H7 (cell line): ENCODE measurements around the gene CDC37L1. TPM values are rescaled to one million over a fixed set of nuclear protein-coding genes. Genes with fewer than 3 reads are reported as not detected.

Experiments
- DNase-seq: peaks from one replicate; pipeline ENCODE4 v3.0.0; 2012
- H3K27me3 ChIP-seq: 2 replicates; pipeline ENCODE4 v1.6.0; 2011; ENCODE audit warnings: mild to moderate bottlenecking, low read length; ENCODE audit not compliant: control insufficient read depth, insufficient read depth
- H3K36me3 ChIP-seq: replicated peaks from 2 replicates; pipeline ENCODE4 v1.5.1; 2011; ENCODE audit warnings: low read length; ENCODE audit not compliant: control insufficient read depth, insufficient read depth
- H3K4me3 ChIP-seq: 2 replicates; pipeline ENCODE4 v1.5.1; 2011; ENCODE audit warnings: low read depth, mild to moderate bottlenecking, control low read depth, low read length, moderate library complexity; ENCODE audit not compliant: insufficient read depth
- total RNA-seq: library from RNA; depleted of rRNA; stranded (reverse); fragments of >200 nt; shearing (Covaris generic); gene quantifications from 2 replicates; pipeline ENCODE4 v1.2.3, GENCODE V29; 2014

Gene CDC37L1
- total RNA-seq, 1 experiment from 2014 or later = 18.8 TPM

DNA sequence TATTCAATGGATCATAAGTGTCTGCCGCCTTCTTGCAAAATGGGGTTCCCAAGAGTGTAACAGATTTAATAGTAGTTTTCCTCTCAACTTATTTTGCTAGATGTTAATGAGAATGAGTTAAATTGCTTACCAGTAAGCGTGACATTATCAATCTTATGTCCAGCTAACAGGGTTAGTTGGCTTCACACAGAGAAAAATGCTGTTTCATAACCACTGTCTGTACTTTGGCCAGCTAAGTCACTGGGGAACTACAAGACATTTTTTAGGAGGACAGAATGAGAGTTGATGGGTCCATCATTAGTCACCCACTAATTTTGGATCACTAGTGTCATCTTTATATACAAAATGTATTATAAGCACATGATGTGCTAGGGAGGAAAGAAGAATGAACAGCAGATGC is 1.4 kb downstream of the CDC37L1 start:
- peaks cover under 1% of the 10 kb centered on the region for H3K36me3 ChIP-seq
- no peaks in the 10 kb centered on the region for H3K27me3 ChIP-seq
- no peak for DNase-seq
- H3K4me3 ChIP-seq = no peak overlapping the region

DNA sequence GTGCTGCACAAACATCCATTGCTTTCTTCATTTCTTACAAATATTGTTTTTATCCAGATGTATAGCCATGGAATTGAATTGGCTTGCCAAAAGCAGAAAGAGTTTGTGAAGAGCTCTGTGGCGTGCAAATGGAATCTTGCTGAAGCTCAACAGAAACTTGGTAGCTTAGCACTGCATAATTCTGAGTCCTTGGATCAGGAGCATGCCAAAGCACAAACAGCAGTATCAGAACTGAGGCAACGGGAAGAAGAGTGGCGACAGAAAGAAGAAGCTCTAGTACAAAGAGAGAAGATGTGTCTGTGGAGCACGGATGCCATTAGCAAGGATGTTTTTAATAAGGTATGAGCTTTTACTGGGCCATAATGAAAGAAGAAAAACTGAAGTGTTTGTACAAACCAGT is 5.5 kb downstream of the CDC37L1 start:
- no peaks in the 10 kb centered on the region for H3K27me3 ChIP-seq
- H3K36me3 ChIP-seq = peaks cover 4% of the 10 kb centered on the region
- H3K4me3 ChIP-seq = no peak overlapping the region
- DNase-seq = no peak

DNA sequence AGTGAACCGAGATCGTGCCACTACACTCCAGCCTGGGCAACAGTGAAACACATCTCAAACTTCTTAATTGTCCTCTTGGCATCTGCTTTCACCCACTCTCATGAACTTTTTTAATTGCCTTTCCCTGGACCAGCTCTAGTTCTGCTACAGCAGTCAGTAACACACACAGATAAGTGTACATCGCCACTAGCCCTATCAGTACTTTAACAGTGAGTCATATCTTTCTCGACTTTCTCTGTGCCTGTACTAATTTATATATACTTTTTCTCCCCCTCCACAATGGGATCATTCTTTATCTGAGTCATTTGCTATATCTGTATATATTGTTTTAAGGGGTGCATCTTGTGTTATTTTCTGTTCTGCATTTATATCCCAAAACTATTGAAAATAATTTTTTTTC is 6.7 kb downstream of the CDC37L1 start:
- no peaks in the 10 kb centered on the region for H3K27me3 ChIP-seq
- no peak overlapping the region for H3K4me3 ChIP-seq
- no peak for DNase-seq
- H3K36me3 ChIP-seq = peaks cover 4% of the 10 kb centered on the region

DNA sequence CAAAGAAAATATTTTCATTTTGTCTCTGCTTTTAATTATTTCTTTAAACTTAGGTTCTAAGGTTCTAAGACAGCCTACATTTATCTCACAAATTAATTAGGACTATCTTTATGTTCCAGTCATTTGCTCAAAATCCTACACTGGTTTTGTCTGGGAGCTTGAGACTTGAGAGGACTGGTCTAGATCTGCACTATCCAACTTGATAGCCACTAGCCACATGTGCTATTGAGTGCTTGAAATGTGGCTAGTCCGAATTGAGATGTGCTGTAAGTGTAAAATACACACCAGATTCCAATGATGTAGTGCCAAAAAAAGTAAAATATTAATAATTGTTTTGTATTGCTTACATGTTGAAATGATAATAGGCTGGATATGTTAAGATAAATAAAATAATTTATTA is 7.2 kb downstream of the CDC37L1 start:
- H3K36me3 ChIP-seq = peaks cover 4% of the 10 kb centered on the region
- H3K4me3 ChIP-seq = no peak overlapping the region
- no peak for DNase-seq
- H3K27me3 ChIP-seq = no peaks in the 10 kb centered on the region

DNA sequence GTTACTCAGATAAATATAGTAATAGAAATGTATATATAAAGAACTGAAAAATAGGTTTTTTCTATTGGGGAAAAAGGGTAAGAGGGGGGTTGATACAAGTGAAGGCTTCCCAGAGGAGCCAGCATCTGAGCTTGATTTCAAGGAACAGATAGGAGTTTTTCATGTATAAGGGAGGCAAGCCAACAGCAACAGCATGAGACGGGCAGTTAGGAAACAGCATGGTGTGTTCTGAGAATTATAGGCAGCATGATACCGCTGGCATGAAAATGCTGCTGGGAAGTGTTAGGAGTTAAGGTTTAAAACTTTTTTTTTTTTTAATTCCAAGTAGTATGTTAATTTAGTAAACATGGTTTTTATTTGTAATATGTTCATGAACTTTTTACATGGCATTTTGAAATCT is 9.7 kb downstream of the CDC37L1 start:
- H3K27me3 ChIP-seq = no peaks in the 10 kb centered on the region
- H3K4me3 ChIP-seq = no peak overlapping the region
- DNase-seq = no peak
- peaks cover 4% of the 10 kb centered on the region for H3K36me3 ChIP-seq

DNA sequence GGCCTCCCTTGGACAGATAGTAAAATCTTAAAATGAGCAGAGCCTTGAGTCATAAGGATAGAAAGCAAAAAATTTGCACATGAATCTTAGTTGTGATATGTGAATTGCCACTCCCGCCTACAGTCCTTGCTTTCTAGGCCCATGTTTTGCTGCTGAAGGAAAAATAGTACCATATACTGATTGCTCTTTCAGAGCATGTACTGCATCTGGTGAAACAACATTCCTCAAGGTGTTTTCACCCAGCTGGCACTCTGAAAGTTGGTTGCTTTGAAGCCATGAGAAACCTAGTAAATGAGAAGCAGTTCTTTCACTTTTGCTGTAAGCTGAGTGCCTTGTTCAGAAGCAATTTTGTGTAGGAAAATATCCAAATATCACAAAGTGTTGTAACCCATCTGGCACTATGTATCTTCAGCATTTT is 10.3 kb downstream of the CDC37L1 start:
- Histone ChIP-seq H3K4me3 (no peak overlapping the region), H3K27me3 (no peaks in the 10 kb centered on the region), H3K36me3 (peaks cover 4% of the 10 kb centered on the region)
- no peak for DNase-seq

DNA sequence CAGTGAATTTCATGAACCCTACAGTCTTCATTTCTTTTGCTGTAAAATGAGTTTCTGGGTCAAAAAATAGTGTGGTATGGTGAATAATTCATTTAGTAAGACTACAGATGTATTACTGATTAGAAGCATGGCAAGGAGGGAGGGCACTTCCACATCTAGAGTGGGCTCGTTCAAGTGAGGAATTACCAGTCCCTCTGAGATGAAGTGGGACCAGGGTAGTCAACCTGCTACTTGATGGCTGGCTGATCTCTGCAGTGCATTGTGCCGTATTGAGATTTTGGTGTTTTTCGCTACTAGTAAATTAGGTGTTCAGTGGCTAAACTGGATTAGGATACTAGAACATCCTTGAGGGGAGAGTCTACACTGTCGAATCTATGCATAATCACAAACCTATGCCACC is 10.8 kb downstream of the CDC37L1 start:
- Histone ChIP-seq H3K4me3 (no peak overlapping the region), H3K36me3 (peaks cover 4% of the 10 kb centered on the region), H3K27me3 (no peaks in the 10 kb centered on the region)
- no peak for DNase-seq

DNA sequence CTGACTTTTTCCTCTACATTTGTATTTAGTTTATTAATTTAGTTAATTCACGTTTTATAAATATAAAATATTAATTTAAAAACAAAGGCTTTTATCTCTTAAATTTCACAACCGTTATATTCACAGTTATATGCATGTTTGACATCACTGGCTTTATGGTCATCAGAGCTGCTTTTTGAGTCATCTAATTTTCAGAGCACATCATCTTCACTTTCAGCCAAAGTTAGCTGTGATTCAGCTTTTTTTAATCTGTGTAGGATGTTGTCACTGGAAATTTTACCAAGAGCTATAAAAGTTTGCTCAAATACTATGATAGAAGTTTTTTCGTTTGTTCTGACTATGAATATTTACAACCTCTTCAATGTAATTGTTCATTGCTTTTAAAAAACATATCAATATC is 12.4 kb downstream of the CDC37L1 start:
- no peak overlapping the region for H3K4me3 ChIP-seq
- no peak for DNase-seq
- H3K36me3 ChIP-seq = no peaks in the 10 kb centered on the region
- H3K27me3 ChIP-seq = no peaks in the 10 kb centered on the region

DNA sequence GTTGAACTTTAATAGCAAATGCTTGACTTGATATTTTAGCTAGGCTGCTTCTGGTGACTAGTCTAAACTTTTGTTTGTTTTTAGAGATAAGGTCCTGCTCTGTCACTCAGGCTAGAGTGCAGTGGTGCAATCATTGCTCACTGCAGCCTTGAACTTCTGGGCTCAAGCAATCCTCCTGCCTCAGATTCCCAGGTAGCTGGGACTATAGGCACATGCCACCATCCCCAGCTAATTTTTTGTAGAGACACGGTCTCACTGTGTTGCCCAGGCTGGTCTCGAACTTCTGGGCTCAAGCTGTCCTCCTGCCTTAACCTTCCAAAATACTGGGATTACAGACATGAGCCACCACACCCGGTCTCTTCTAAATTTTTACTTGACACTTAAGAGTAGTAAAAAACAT is 20.7 kb downstream of the CDC37L1 start:
- Histone ChIP-seq H3K4me3 (no peak overlapping the region), H3K36me3 (peaks cover 2% of the 10 kb centered on the region), H3K27me3 (no peaks in the 10 kb centered on the region)
- no peak for DNase-seq

DNA sequence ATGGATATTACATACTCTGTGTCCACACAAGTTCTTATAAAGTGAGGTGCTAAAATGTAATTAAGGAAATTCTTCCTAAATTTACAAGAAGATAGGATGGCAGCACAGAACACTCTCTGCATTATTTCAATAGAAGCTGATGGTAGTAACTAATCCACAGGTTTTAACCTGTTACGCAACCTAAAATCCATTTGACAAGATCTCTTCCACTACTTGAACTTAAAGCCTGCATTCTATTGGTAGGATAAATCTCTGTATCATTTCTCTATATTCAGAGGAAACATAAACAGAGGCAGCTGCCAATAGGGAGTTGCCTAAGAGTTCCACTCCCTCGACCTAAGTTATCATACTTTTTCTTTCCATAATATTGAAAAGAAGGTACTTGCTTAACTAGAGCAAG is 21.6 kb downstream of the CDC37L1 start:
- no peaks in the 10 kb centered on the region for H3K27me3 ChIP-seq
- H3K36me3 ChIP-seq = peaks cover 2% of the 10 kb centered on the region
- no peak overlapping the region for H3K4me3 ChIP-seq
- no peak for DNase-seq

DNA sequence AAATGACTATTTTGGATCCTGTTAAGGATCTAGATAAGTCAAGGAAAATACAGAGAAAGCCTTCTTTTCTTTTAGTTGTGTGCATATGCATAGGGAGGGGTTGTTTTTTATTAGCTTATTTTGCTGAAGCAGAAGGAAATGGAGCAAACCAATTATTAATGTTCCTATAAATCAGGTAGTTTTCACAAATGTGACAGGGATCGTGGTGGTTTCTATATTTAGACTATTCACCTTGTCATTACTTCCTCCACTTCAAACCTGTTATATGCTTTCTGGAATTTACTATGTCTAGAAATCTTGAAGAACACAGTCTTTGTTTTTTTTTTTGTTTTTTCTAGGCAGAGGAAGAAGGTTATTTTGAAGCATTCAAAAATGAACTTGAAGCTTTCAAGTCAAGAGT is 22.2 kb downstream of the CDC37L1 start:
- Histone ChIP-seq H3K36me3 (peaks cover 2% of the 10 kb centered on the region), H3K4me3 (no peak overlapping the region), H3K27me3 (no peaks in the 10 kb centered on the region)
- DNase-seq = no peak

DNA sequence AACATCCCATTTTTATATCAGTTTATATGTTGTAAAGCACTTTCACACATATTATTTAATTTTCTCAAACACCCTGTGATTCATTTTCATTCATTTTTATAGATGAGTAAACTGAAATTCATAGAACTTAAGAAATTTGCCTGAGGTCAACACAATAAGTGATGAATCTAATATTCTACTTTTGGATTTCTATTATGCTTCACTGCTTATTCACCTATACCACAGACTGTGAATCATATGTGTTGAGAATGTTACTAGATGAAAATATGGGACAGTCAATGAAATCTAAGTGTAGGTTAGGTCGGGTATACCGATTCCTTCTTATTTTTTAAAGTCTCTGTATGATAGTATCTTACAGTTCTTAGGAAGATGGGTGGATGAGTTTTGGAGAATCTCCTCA is 24.8 kb downstream of the CDC37L1 start:
- H3K4me3 ChIP-seq = no peak overlapping the region
- no peak for DNase-seq
- H3K36me3 ChIP-seq = peaks cover 2% of the 10 kb centered on the region
- no peaks in the 10 kb centered on the region for H3K27me3 ChIP-seq

DNA sequence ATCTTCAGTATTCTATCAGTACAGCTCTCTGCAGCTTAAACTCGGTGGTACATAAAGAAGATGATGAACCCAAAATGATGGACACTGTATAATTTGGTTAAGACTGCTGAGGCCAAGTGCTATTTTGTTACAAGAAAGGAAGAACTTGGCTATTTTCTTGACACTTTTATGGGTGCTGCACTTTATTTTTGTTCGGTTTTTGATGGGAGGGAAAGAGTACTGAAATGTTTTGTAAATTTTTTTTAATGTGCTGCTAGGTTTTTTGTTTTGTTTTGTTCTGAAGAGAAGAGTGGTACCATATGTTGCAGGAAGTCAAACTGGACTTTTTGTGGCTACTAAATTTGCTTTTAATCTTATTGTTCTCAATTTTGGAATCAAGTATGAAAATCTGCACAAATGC is 26.7 kb downstream of the CDC37L1 start:
- no peak for DNase-seq
- no peaks in the 10 kb centered on the region for H3K27me3 ChIP-seq
- H3K4me3 ChIP-seq = no peak overlapping the region
- peaks cover 2% of the 10 kb centered on the region for H3K36me3 ChIP-seq

DNA sequence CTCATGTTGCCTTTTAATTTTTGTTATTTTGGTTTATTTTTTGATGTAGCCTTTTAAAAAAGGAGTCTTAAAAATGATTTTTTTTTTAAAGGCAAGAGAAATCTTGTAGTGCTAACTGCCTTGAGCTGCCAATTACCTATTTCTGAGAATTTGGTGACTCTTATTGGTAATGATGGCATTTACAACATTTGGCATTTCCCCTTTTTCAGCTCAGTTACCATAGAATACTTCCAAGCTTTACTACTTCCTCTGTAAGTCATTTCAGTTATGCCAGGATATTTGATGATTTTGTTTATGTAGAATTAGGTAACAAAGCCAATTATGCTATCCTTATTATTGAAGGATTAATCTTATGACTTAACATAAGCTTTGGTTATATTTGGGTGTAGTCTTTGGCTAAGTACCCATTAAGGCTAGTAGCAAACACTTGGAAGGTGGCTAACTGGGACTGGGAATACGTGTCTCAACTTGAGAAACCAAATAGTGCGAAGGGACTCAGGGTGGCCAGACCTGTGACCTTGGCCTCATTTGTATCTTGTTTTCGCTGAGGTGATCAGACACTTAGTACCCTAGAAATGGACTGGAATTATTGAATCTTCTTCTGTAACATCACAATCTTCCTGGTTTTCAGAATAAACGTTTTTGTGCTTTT is 27.7 kb downstream of the CDC37L1 start:
- DNase-seq = no peak
- Histone ChIP-seq H3K27me3 (no peaks in the 10 kb centered on the region), H3K4me3 (no peak overlapping the region), H3K36me3 (peaks cover 2% of the 10 kb centered on the region)

DNA sequence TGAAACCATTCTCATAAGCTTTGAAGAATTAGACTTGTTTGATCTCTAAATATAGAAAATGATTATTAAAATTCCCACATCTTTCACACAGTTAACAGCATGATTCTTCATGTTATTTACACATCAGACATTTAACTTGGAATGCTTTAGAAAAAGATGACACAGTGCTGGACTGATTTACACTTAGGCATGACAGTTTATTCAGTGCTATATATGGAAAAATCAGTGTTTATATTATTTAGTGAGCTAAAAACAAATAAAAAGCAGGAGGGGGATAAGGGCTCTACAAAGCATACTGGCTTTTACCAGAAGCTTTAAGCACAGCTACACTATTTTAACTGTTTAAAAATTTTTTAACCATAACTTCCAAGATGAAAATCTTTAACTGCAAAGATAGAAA is 30.0 kb downstream of the CDC37L1 start:
- DNase-seq = no peak
- H3K27me3 ChIP-seq = no peaks in the 10 kb centered on the region
- H3K4me3 ChIP-seq = no peak overlapping the region
- peaks cover 1% of the 10 kb centered on the region for H3K36me3 ChIP-seq

DNA sequence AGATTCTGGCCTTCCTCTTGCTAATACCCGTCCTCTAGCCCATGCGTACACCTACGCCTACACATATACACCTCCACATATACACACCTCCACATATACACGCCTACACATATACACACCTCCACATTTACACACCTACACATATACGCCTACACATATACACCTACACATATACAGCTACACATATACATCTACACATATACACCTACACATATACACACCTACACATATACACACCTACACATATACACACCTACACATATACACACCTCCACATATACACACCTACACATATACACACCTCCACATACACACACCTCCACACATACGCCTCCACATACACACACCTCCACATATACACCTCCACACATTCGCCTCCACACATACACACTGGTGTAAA is 34.5 kb downstream of the CDC37L1 start:
- no peaks in the 10 kb centered on the region for H3K27me3 ChIP-seq

More for the DNA sequence above, 34.5 kb downstream of the CDC37L1 start:
- Histone ChIP-seq H3K36me3 (peaks cover 20% of the 10 kb centered on the region), H3K4me3 (no peak overlapping the region)
- no peak for DNase-seq
